NCI-H2029 treated with DMSO at 0.1 percent for 48 hours (cell line): ENCODE measurements around the gene C6orf52.

Experiments
- DNase-seq: peaks from one replicate; lab custom pipeline; 2025; lab: John Stamatoyannopoulos, UW

Gene C6orf52

GRCh38 chr6:10644225-10644624 lies 50.2 kb downstream of the C6orf52 start:
- DNase-seq: no peak

- no peak for DNase-seq
Measured at GRCh38 chr6:10643201-10643651, 51.2 kb downstream of the C6orf52 start.

- no peak for DNase-seq
Measured at GRCh38 chr6:10641528-10641927, 52.9 kb downstream of the C6orf52 start.

- DNase-seq: no peak
Measured at GRCh38 chr6:10640412-10640811, 54.0 kb downstream of the C6orf52 start.

- no peak for DNase-seq
Measured at GRCh38 chr6:10633216-10633615, 61.2 kb downstream of the C6orf52 start.

GRCh38 chr6:10630178-10630577 lies 64.2 kb downstream of the C6orf52 start:
- DNase-seq: no peak

- no peak for DNase-seq
Measured at GRCh38 chr6:10627800-10628199, 66.6 kb downstream of the C6orf52 start.

- no peak for DNase-seq
Measured at GRCh38 chr6:10626154-10626741, 68.2 kb downstream of the C6orf52 start.

GRCh38 chr6:10624836-10625235 lies 69.6 kb downstream of the C6orf52 start:
- no peak for DNase-seq

GRCh38 chr6:10621847-10622246 lies 72.6 kb downstream of the C6orf52 start:
- DNase-seq: no peak
